Measurements from ENCODE around the gene TBC1D5. TPM values are rescaled to one million over a fixed set of nuclear protein-coding genes. Genes with fewer than 3 reads are reported as not detected.
"Not testable (repeated sequence)": the region's sequence is repeated elsewhere in the genome, so short reads cannot be mapped to it uniquely, and the experiment has no call there.

TBC1D5 gene
- total RNA-seq, 1 donor from 2014 or later, result 75.8 TPM

- DNase-seq (ENCODE audit: low read depth in 2 of 2), result peak; percentile 71 to 72
Observed at GRCh38 chr3:17412950-17413530, 329.4 kb downstream of the TBC1D5 start.

- DNase-seq (ENCODE audit: low read depth in 2 of 2), result no peak
Observed at GRCh38 chr3:17411157-17411877, 331.1 kb downstream of the TBC1D5 start.

- DNase-seq (ENCODE audit: low read depth in 2 of 2), result no peak
Observed at GRCh38 chr3:17407576-17407975, 334.9 kb downstream of the TBC1D5 start.

- DNase-seq (ENCODE audit: low read depth in 2 of 2), result no peak
Observed at GRCh38 chr3:17404548-17404947, 337.9 kb downstream of the TBC1D5 start.

- no peak for DNase-seq (ENCODE audit: low read depth in 2 of 2)
Observed at GRCh38 chr3:17402442-17402841, 340.0 kb downstream of the TBC1D5 start.

- DNase-seq (ENCODE audit: low read depth in 2 of 2), result no peak
Observed at GRCh38 chr3:17401912-17402311, 340.5 kb downstream of the TBC1D5 start.

GRCh38 chr3:17399586-17399985 is 342.8 kb downstream of the TBC1D5 start:
- no peak for DNase-seq (ENCODE audit: low read depth in 2 of 2)

- no peak for DNase-seq (ENCODE audit: low read depth in 2 of 2)
Observed at GRCh38 chr3:17398959-17399551, 343.4 kb downstream of the TBC1D5 start.

GRCh38 chr3:17396036-17396435 is 346.4 kb downstream of the TBC1D5 start:
- no peak for DNase-seq (ENCODE audit: low read depth in 2 of 2)

GRCh38 chr3:17394541-17395155 is 347.8 kb downstream of the TBC1D5 start:
- no peak for DNase-seq (ENCODE audit: low read depth in 2 of 2)

- DNase-seq (ENCODE audit: low read depth in 2 of 2), result not testable (repeated sequence)
Observed at GRCh38 chr3:17392516-17392915, 349.9 kb downstream of the TBC1D5 start.

- DNase-seq (ENCODE audit: low read depth in 2 of 2), result no peak
Observed at GRCh38 chr3:17390785-17391184, 351.6 kb downstream of the TBC1D5 start.

GRCh38 chr3:17387108-17387507 is 355.3 kb downstream of the TBC1D5 start:
- no peak for DNase-seq (ENCODE audit: low read depth in 2 of 2)

GRCh38 chr3:17386432-17386831 is 356.0 kb downstream of the TBC1D5 start:
- no peak for DNase-seq (ENCODE audit: low read depth in 2 of 2)

- DNase-seq (ENCODE audit: low read depth in 2 of 2), result no peak
Observed at GRCh38 chr3:17384567-17385296, 357.7 kb downstream of the TBC1D5 start.

- DNase-seq (ENCODE audit: low read depth in 2 of 2), result no peak
Observed at GRCh38 chr3:17373304-17373703, 369.1 kb downstream of the TBC1D5 start.

- no peak for DNase-seq (ENCODE audit: low read depth in 2 of 2)
Observed at GRCh38 chr3:17372362-17373210, 369.8 kb downstream of the TBC1D5 start.

- no peak for DNase-seq (ENCODE audit: low read depth in 2 of 2)
Observed at GRCh38 chr3:17369973-17370372, 372.5 kb downstream of the TBC1D5 start.

- no peak for DNase-seq (ENCODE audit: low read depth in 2 of 2)
Observed at GRCh38 chr3:17367171-17367570, 375.3 kb downstream of the TBC1D5 start.

GRCh38 chr3:17360991-17361390 is 381.4 kb downstream of the TBC1D5 start:
- DNase-seq (ENCODE audit: low read depth in 2 of 2), result no peak

- DNase-seq (ENCODE audit: low read depth in 2 of 2), result no peak
Observed at GRCh38 chr3:17359911-17360310, 382.5 kb downstream of the TBC1D5 start.
